GM23338 (cell line): ENCODE results near the gene MINPP1. TPM values are rescaled to one million over a fixed set of nuclear protein-coding genes. Genes with fewer than 3 reads are reported as not detected.

ENCODE experiments used
- ATAC-seq: fragments of 200-7000 bp; cut with Tn5 transposase; 3 replicates; pipeline ENCODE4 v1.9.1; 2020
- DNase-seq: peaks from one replicate; pipeline ENCODE4 v3.0.0-alpha.2; 2015; ENCODE audit warnings: low spot score
- H2AFZ ChIP-seq: fragments of 200-600 bp; sonication (generic); 2 replicates; pipeline ENCODE4 v1.8.0; 2016; ENCODE audit warnings: antibody characterized with exemption, mild to moderate bottlenecking, moderate library complexity
- H3F3A ChIP-seq: fragments of 200-600 bp; sonication (generic); replicated peaks from 2 replicates; pipeline ENCODE4 v1.8.0; 2017; ENCODE audit warnings: antibody characterized with exemption, mixed run types, low read depth
- H3K27ac ChIP-seq: fragments of 200-600 bp; sonication (generic); 2 replicates; pipeline ENCODE4 v1.6.1; 2016; ENCODE audit warnings: low read depth
- H3K27me3 ChIP-seq: fragments of 200-600 bp; sonication (generic); 2 replicates; pipeline ENCODE4 v1.8.0; 2016; ENCODE audit warnings: mild to moderate bottlenecking, mixed run types, moderate library complexity; ENCODE audit not compliant: insufficient read depth
- H3K36me3 ChIP-seq: fragments of 200-600 bp; sonication (generic); 2 replicates; pipeline ENCODE4 v1.8.0; 2016; ENCODE audit warnings: mild to moderate bottlenecking; ENCODE audit not compliant: insufficient read depth
- H3K4me1 ChIP-seq: fragments of 200-600 bp; sonication (generic); 2 replicates; pipeline ENCODE4 v1.8.0; 2016; ENCODE audit warnings: mild to moderate bottlenecking, moderate library complexity; ENCODE audit not compliant: insufficient read depth
- H3K4me2 ChIP-seq: fragments of 200-600 bp; sonication (generic); 2 replicates; pipeline ENCODE4 v1.7.1; 2017; ENCODE audit warnings: mixed run types
- H3K4me3 ChIP-seq: fragments of 200-600 bp; sonication (generic); 2 replicates; pipeline ENCODE4 v1.6.1; 2016; ENCODE audit warnings: mixed run types
- H3K79me2 ChIP-seq: fragments of 200-600 bp; sonication (generic); replicated peaks from 2 replicates; pipeline ENCODE4 v1.8.0; 2017; ENCODE audit warnings: mild to moderate bottlenecking; ENCODE audit not compliant: insufficient read depth
- H3K9me2 ChIP-seq: fragments of 200-600 bp; sonication (generic); 2 replicates; pipeline ENCODE4 v1.8.0; 2017; ENCODE audit not compliant: insufficient read depth
- H4K20me1 ChIP-seq: fragments of 200-600 bp; sonication (generic); replicated peaks from 2 replicates; pipeline ENCODE4 v1.8.0; 2017; ENCODE audit warnings: mild to moderate bottlenecking; ENCODE audit not compliant: insufficient read depth
- H3K27ac Mint-ChIP-seq: 2 replicates; pipeline ENCODE4 v1.8.0; 2020; ENCODE audit warnings: inconsistent platforms, mild to moderate bottlenecking, moderate library complexity, mixed read lengths
- H3K27me3 Mint-ChIP-seq: 3 replicates; pipeline ENCODE4 v1.8.0; 2022; ENCODE audit warnings: low read depth, mild to moderate bottlenecking, moderate library complexity, mixed read lengths, inconsistent platforms; ENCODE audit not compliant: insufficient read depth, poor library complexity
- H3K36me3 Mint-ChIP-seq: 3 replicates; pipeline ENCODE4 v1.8.0; 2021; ENCODE audit warnings: low read depth, mild to moderate bottlenecking, inconsistent platforms, moderate library complexity, mixed read lengths
- H3K4me1 Mint-ChIP-seq: 3 replicates; pipeline ENCODE4 v1.8.0; 2020; ENCODE audit warnings: mild to moderate bottlenecking, inconsistent platforms, mixed read lengths
- H3K4me3 Mint-ChIP-seq: 3 replicates; pipeline ENCODE4 v1.8.0; 2021; ENCODE audit warnings: moderate library complexity, mild to moderate bottlenecking, inconsistent platforms, mixed read lengths
- H3K9me3 Mint-ChIP-seq: 3 replicates; pipeline ENCODE4 v1.8.0; 2020; ENCODE audit warnings: moderate library complexity, mild to moderate bottlenecking, inconsistent platforms, mixed read lengths
- CREB1 ChIP-seq: fragments of 250-450 bp; sonication (Bioruptor Pico); IDR thresholded peaks from 2 replicates; pipeline ENCODE4 v1.5.0; 2020; ENCODE audit warnings: low read depth, mild to moderate bottlenecking, moderate library complexity
- CTCF ChIP-seq, 2 experiments: fragments of 200-600 bp in 1 of 2; sonication (generic) in 1 of 2; conservative IDR thresholded peaks; 2 replicates each; pipeline versions ENCODE4 v1.5.1 to v1.6.1; 2016 to 2017; ENCODE audit warnings: antibody characterized with exemption in 2 of 2, low read depth in 2 of 2, mild to moderate bottlenecking in 2 of 2, moderate library complexity in 1 of 2
- ETS1 ChIP-seq: IDR thresholded peaks from 2 replicates; pipeline ENCODE4 v1.6.1; 2016; ENCODE audit warnings: antibody characterized with exemption
- EZH2 ChIP-seq: fragments of 200-600 bp; sonication (generic); IDR thresholded peaks from one replicate; pipeline ENCODE4 v1.8.0; 2017; ENCODE audit warnings: antibody characterized with exemption, mild to moderate bottlenecking, low read depth; ENCODE audit not compliant: unreplicated experiment
- EZH2phosphoT487 ChIP-seq: fragments of 200-600 bp; sonication (generic); IDR thresholded peaks from one replicate; pipeline ENCODE4 v1.8.1; 2018; ENCODE audit warnings: antibody characterized with exemption; ENCODE audit not compliant: unreplicated experiment
- JUNB ChIP-seq: IDR thresholded peaks from one replicate; pipeline ENCODE4 v1.6.1; 2016; ENCODE audit warnings: antibody characterized with exemption; ENCODE audit not compliant: unreplicated experiment
- NANOG ChIP-seq: IDR thresholded peaks from 2 replicates; pipeline ENCODE4 v1.6.1; 2016; ENCODE audit warnings: antibody characterized with exemption, borderline replicate concordance
- POLR2AphosphoS5 ChIP-seq: IDR thresholded peaks from 2 replicates; pipeline ENCODE4 v1.6.1; 2016; ENCODE audit warnings: antibody characterized with exemption, low read depth
- REST ChIP-seq: IDR thresholded peaks from one replicate; pipeline ENCODE4 v1.6.1; 2018; ENCODE audit warnings: antibody characterized with exemption; ENCODE audit not compliant: unreplicated experiment
- STAT1 ChIP-seq: IDR thresholded peaks from one replicate; pipeline ENCODE4 v1.6.1; 2016; ENCODE audit warnings: antibody characterized with exemption; ENCODE audit not compliant: unreplicated experiment
- ZNF114 ChIP-seq: fragments of 250-450 bp; sonication (Bioruptor Pico); IDR thresholded peaks from 2 replicates; pipeline ENCODE4 v1.5.0; 2020; ENCODE audit warnings: mild to moderate bottlenecking, moderate library complexity
- ZNF331 ChIP-seq: fragments of 250-450 bp; sonication (Bioruptor Pico); IDR thresholded peaks from 2 replicates; pipeline ENCODE4 v1.5.0; 2020; ENCODE audit warnings: low read depth, mild to moderate bottlenecking, moderate library complexity
- polyA plus RNA-seq: library from polyadenylated mRNA; unstranded; fragments of >200 nt; fragmentation: Nextera tagmentation; extraction: Ambion mirVana; gene quantifications from 2 replicates; pipeline ENCODE4 v1.2.1, GENCODE V29; 2016
- total RNA-seq: library from RNA; depleted of rRNA; stranded (reverse); fragments of >200 nt; shearing (Covaris generic); gene quantifications from 2 replicates; pipeline ENCODE4 v1.2.3, GENCODE V29; 2014

MINPP1 gene
- total and polyA plus RNA-seq, 2 experiments from 2014 or later = 27.0 to 39.3 TPM

DNA sequence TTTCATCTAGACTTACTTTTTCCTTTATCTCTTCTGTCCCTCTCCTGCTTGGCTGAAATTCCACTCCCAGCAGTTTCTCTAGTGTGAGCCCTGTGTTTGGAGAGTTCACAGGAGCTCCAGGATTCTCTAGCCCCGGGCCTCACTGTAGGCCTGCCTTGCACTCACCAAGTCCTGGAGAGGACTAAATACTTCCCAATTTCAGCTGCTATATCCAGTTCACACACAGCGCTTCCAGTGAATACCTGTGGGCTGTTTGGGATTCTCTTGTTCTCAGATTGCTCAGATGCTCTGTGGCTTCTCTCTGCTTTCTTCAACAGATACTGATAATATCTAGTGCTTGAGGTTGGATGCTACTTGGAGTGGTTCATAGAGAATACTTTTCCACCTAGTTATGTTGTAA, 46.0 kb downstream of the MINPP1 start:
- peak; percentile 34 for DNase-seq
- Mint-ChIP-seq H3K36me3 (peaks cover 24% of the 10 kb centered on the region; the same call in 2 of the 3 replicates), H3K27me3 (no peaks in the 10 kb centered on the region), H3K4me3 (no peak overlapping the region), H3K4me1 (peaks cover 29% of the 10 kb centered on the region), H3K27ac (peak overlapping the region; percentile 83), H3K9me3 (no peaks in the 10 kb centered on the region; the same call in 2 of the 3 replicates)
- TF ChIP-seq ETS1 (no peak), JUNB (no peak), STAT1 (no peak), ZNF331 (CRISPR knock-in tag) (no peak)
- H3K27ac ChIP-seq = no peak overlapping the region; the same call in 1 of the 2 replicates
- peak; percentile 73 for ATAC-seq
- H3K9me2 ChIP-seq = no peaks in the 10 kb centered on the region
- H3F3A ChIP-seq = no peaks in the 10 kb centered on the region
- no peak overlapping the region for H3K4me3 ChIP-seq
- H3K79me2 ChIP-seq = peaks cover 18% of the 10 kb centered on the region; the same call in 1 of the 2 replicates
- H2AFZ ChIP-seq = no peak overlapping the region
- peaks cover 29% of the 10 kb centered on the region for H3K4me1 ChIP-seq
- H3K36me3 ChIP-seq = peaks cover 14% of the 10 kb centered on the region; the same call in 1 of the 2 replicates
- no peaks in the 10 kb centered on the region for H4K20me1 ChIP-seq
- H3K27me3 ChIP-seq = no peaks in the 10 kb centered on the region
- H3K4me2 ChIP-seq = peak overlapping the region; percentile 24; the same call in 1 of the 2 replicates

GRCh38 chr10:87551326-87551725, 46.6 kb downstream of the MINPP1 start:
- no peaks in the 10 kb centered on the region for H3F3A ChIP-seq
- Mint-ChIP-seq H3K27ac (no peak overlapping the region), H3K4me3 (no peak overlapping the region), H3K9me3 (no peaks in the 10 kb centered on the region; the same call in 2 of the 3 replicates), H3K27me3 (no peaks in the 10 kb centered on the region), H3K36me3 (peaks cover 20% of the 10 kb centered on the region; the same call in 2 of the 3 replicates), H3K4me1 (peaks cover 29% of the 10 kb centered on the region)
- no peaks in the 10 kb centered on the region for H4K20me1 ChIP-seq
- H3K4me3 ChIP-seq = no peak overlapping the region
- no peak overlapping the region for H3K27ac ChIP-seq
- peaks cover 29% of the 10 kb centered on the region for H3K4me1 ChIP-seq
- H3K4me2 ChIP-seq = no peak overlapping the region
- no peaks in the 10 kb centered on the region for H3K9me2 ChIP-seq
- H3K36me3 ChIP-seq = peaks cover 14% of the 10 kb centered on the region; the same call in 1 of the 2 replicates
- DNase-seq (no peak), ATAC-seq (no peak)
- H2AFZ ChIP-seq = no peak overlapping the region
- H3K27me3 ChIP-seq = no peaks in the 10 kb centered on the region
- H3K79me2 ChIP-seq = peaks cover 18% of the 10 kb centered on the region; the same call in 1 of the 2 replicates
- TF ChIP-seq NANOG (no peak), POLR2AphosphoS5 (no peak), CREB1 (no peak), EZH2 (no peak), CTCF (conservative IDR thresholded peaks at IDR 0.05; ENCODE audit: low read depth in 2 of 2) (no peak), STAT1 (no peak), EZH2phosphoT487 (no peak), ZNF331 (CRISPR knock-in tag) (no peak), ZNF114 (CRISPR knock-in tag) (no peak), REST (no peak)
